GM19035 (cell line): ENCODE data around the gene TMEM184B.
"Not testable (repeated sequence)": the region's sequence is repeated elsewhere in the genome, so short reads cannot be mapped to it uniquely, and the experiment has no call there.

Experiments used
- ATAC-seq: cut with Tn5 transposase; IDR thresholded peaks from one replicate; pipeline ENCODE4 v1.9.1; 2021; ENCODE audit not compliant: unreplicated experiment

TMEM184B gene

DNA sequence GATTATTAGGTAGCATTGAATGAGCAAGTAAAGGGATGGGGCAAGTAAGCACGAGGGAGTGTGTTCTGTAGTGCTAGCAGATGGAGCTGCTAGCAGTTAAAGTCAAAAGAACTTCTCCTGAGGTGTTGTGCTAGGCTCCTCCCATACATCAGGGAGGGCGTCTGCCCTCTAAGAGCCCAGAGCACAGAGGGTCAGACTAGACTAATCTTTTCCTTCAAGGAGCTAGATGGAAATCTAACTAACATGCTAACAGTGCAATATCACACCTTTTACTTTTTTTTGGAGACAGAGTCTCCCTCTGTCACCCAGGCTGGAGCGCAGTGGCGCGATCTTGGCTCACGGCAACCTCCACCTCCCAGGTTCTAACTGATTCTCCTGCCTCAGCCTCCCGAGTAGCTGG is 88.0 kb downstream of the TMEM184B start:
- ATAC-seq: no peak

DNA sequence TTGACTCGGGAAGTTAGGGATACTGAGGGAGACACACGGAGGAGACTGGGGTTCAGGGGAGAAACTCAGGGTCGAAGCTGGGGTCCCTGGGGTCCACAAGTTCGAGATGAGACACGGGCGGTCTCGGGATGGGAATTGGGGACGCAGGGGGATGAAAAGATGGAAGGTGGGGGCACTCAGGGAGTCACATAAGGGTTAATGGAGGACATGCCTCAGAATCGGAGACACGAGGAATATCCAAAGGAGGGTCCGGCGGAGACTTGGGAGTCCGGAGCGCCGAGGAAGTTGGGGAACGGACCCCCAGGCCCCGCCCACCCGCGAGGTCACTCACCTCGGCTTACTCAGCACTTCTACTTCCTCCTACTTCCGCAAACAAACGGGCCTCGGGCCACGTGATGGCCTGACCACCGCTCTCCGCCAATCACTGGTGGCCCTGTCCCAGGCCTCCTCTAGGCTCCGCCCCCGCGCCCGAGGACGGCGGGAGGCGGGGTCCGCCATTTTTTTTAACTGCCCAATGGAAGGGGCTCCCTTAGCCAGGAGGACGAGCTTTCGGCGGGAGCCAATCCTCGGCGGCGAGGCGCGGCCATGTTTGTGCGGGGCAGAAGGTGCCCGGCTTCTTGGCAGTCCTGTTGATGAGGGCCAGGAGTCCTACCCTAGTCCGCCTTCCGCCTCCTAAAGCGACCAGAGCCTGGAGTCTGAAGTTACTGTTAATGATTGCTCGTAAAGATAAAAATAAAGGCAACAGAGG is 91.2 kb downstream of the TMEM184B start, which contains the start of gene PLA2G6:
TSS of gene PLA2G6 (minus strand) at position 378 of the 748 bp plus-strand sequence. CDS start 12,404 bp downstream, outside the sequence.
- peak; percentile 94 for ATAC-seq

DNA sequence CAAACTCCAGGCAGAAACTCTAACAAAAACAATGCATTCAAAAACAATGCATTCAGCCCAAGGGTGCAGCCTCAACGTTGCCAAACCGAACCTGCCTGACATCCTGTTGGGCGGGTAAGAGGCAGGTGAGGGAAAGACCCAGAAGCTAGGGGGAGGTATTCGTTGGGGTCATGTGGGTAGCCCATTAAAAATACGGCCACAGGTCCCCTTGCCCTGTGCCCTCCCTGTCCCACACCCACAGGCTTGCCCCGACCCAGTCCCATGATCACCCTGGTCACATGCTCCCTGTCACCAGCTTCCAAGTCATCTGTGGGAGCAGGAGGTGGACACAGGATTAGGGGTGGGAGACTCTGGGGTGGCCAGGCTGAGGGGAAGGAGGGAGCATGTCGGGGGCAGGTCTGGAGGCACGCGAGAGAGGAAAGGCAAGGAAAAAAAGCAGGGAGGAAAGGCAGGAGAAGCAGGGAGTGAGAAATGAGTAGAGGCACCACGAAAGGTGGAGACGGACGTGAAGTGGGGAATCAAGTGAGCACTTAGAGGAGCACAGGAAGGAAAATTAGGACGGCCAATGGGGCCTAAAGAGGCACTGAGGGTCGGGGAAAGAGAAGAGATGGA is 91.9 kb downstream of the TMEM184B start:
- ATAC-seq: no peak

DNA sequence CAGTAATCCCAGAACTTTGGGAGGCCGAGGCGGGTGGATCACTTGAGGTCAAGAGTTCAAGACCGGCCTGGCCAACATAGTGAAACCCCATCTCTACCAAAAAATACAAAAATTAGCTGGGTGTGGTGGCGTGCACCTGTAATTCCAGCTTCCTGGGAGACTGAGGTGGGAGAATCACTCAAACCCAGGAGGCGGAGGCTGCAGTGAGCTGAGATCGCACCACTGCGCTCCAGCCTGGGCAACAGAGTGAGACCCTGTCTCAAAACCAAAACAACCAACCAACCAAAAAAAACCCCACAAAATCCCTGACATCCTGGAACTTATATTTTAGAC is 94.2 kb downstream of the TMEM184B start:
- ATAC-seq: not testable (repeated sequence)

GRCh38 chr22:38177926-38178604 is 94.7 kb downstream of the TMEM184B start:
- no peak for ATAC-seq

- ATAC-seq: not testable (repeated sequence)
Measured at GRCh38 chr22:38177571-38177925, 95.3 kb downstream of the TMEM184B start.

- no peak for ATAC-seq
Measured at GRCh38 chr22:38177044-38177443, 95.8 kb downstream of the TMEM184B start.

DNA sequence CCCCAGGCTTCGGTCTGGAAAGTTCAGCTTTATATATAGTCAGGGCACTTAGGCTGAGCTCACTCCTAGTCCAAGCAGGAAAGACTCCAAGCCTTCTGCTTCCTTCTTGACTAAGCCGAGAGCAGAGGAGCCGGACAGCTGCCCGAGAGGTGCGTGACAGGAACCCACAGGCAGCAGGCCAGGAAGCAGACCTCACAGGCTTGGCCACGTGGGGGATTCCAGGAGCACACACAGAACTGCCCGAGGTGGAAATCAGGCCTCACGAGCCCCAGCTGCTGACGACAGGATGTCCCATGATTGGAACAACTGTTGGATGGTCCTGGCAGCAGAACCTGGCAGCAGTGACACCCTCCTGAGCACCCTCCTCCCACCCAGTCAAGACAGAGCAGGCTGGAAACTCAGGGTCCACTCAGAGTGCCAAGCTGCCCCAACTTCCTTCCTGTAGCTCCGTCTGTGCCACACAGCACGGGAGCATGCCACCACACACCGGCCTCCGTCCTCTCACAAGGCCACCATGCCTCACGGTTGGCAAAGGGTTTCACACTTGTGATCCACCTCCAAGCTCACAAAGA is 96.6 kb downstream of the TMEM184B start:
- ATAC-seq: no peak

- ATAC-seq: no peak
Measured at GRCh38 chr22:38175206-38176118, 97.3 kb downstream of the TMEM184B start.

DNA sequence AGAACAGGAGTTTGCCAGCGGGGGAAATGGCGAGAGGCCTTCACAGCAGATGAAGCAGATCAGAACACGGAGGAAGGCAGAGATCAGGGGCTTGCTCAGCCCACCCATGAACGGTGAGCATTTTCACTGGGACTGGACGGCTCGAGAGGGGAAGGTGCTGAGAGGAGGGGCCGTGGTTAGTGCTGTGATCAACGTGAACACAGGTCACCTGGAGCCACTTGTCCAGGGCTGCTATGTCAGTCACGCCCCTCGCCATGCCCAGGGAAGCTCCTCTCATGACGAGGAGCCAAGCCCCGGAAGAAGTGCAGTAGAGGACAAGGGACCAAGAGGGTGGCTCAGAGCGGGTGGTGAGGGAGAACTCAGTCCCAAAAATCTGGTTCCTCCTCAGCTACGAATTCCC is 98.2 kb downstream of the TMEM184B start:
- ATAC-seq: no peak

GRCh38 chr22:38173641-38173906 is 99.2 kb downstream of the TMEM184B start:
- ATAC-seq: no peak

GRCh38 chr22:38172832-38173640 is 99.8 kb downstream of the TMEM184B start:
- no peak for ATAC-seq

DNA sequence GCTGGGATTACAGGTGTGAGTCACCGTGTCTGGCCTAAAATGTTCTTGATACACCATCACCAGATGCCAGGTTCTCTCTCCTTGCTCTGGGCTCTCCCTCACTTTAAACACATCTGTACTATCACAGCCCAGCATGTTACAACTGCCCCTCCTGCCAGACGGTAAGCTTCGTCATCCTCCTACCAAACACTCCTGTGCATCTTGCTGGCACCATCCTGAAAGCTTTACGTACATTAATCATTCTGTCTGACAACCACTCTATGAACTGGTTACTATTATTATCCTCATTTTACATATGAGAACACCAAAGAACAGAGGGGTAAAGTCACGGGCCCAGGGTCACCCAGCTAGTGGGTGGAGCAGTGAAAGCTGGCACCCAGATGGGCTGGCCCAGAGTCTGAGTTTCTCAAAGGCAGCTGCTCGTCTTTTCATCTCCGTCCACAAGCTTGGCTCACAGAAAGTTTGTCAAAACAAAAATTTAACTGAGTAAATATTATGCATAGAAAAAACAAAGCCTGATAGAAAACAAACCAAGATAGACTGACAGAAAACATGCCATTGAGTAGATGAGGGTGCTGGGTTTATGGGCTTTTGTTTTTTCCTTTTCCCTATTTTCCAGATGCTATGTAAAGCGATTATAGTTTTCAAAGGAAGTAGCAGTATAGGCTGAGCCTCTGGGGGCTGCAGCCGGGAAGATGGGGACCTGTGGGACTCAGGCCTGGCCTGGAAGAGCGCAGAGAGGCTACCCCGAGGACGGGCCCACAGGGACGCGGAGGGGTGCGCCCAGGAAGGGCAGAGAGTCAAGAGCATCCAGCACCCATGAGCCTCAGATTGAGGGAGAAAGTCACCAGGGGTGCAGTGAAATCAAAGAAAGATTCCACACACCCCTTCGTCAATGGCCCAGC is 100.6 kb downstream of the TMEM184B start:
- ATAC-seq: no peak

- ATAC-seq: no peak
Measured at GRCh38 chr22:38170469-38170868, 102.3 kb downstream of the TMEM184B start.
